Measurements from ENCODE around the gene ID2.

Gene ID2

DNA sequence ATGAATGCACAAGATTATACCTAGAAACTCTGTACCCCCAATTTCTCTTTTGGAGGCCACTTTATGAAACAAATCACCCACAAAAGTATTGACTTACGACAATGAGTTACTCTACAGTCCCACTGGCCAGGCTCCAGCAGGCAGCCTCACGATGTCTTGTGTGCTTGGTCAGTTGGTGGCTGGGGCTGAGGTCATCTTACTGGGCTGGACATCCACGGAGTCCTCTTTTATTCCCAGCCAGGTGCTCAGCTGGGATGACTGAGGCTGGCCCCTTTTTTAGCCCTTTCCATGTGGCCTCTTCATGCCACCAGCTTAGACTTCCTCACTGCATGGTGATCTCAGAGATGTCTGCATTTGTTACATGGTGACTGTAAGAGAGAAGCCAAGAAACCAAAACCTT is 8.9 kb upstream of the ID2 start (continued):
- TF ChIP-seq, protein P1, sequence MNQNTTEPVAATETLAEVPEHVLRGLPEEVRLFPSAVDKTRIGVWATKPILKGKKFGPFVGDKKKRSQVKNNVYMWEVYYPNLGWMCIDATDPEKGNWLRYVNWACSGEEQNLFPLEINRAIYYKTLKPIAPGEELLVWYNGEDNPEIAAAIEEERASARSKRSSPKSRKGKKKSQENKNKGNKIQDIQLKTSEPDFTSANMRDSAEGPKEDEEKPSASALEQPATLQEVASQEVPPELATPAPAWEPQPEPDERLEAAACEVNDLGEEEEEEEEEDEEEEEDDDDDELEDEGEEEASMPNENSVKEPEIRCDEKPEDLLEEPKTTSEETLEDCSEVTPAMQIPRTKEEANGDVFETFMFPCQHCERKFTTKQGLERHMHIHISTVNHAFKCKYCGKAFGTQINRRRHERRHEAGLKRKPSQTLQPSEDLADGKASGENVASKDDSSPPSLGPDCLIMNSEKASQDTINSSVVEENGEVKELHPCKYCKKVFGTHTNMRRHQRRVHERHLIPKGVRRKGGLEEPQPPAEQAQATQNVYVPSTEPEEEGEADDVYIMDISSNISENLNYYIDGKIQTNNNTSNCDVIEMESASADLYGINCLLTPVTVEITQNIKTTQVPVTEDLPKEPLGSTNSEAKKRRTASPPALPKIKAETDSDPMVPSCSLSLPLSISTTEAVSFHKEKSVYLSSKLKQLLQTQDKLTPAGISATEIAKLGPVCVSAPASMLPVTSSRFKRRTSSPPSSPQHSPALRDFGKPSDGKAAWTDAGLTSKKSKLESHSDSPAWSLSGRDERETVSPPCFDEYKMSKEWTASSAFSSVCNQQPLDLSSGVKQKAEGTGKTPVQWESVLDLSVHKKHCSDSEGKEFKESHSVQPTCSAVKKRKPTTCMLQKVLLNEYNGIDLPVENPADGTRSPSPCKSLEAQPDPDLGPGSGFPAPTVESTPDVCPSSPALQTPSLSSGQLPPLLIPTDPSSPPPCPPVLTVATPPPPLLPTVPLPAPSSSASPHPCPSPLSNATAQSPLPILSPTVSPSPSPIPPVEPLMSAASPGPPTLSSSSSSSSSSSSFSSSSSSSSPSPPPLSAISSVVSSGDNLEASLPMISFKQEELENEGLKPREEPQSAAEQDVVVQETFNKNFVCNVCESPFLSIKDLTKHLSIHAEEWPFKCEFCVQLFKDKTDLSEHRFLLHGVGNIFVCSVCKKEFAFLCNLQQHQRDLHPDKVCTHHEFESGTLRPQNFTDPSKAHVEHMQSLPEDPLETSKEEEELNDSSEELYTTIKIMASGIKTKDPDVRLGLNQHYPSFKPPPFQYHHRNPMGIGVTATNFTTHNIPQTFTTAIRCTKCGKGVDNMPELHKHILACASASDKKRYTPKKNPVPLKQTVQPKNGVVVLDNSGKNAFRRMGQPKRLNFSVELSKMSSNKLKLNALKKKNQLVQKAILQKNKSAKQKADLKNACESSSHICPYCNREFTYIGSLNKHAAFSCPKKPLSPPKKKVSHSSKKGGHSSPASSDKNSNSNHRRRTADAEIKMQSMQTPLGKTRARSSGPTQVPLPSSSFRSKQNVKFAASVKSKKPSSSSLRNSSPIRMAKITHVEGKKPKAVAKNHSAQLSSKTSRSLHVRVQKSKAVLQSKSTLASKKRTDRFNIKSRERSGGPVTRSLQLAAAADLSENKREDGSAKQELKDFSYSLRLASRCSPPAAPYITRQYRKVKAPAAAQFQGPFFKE (tag by site-specific recombination; IDR thresholded peaks at IDR 0.05; ENCODE audit: borderline replicate concordance): no peak
- TF ChIP-seq ZNF558 (tag by site-specific recombination; IDR thresholded peaks at IDR 0.05): no peak
- TF ChIP-seq HOXA7 (CRISPR knock-in tag; IDR thresholded peaks at IDR 0.05; ENCODE audit: borderline replicate concordance): no peak
- TF ChIP-seq YY2 (tag by site-specific recombination; IDR thresholded peaks at IDR 0.05): no peak
- no peak for TF ChIP-seq ZNF560 (tag by site-specific recombination; IDR thresholded peaks at IDR 0.05; ENCODE audit: borderline replicate concordance)
- TF ChIP-seq BCL11A (tag by site-specific recombination; IDR thresholded peaks at IDR 0.05; ENCODE audit: low read depth): no peak
- TF ChIP-seq ZNF626 (tag by site-specific recombination; IDR thresholded peaks at IDR 0.05): no peak
- TF ChIP-seq, protein P2, sequence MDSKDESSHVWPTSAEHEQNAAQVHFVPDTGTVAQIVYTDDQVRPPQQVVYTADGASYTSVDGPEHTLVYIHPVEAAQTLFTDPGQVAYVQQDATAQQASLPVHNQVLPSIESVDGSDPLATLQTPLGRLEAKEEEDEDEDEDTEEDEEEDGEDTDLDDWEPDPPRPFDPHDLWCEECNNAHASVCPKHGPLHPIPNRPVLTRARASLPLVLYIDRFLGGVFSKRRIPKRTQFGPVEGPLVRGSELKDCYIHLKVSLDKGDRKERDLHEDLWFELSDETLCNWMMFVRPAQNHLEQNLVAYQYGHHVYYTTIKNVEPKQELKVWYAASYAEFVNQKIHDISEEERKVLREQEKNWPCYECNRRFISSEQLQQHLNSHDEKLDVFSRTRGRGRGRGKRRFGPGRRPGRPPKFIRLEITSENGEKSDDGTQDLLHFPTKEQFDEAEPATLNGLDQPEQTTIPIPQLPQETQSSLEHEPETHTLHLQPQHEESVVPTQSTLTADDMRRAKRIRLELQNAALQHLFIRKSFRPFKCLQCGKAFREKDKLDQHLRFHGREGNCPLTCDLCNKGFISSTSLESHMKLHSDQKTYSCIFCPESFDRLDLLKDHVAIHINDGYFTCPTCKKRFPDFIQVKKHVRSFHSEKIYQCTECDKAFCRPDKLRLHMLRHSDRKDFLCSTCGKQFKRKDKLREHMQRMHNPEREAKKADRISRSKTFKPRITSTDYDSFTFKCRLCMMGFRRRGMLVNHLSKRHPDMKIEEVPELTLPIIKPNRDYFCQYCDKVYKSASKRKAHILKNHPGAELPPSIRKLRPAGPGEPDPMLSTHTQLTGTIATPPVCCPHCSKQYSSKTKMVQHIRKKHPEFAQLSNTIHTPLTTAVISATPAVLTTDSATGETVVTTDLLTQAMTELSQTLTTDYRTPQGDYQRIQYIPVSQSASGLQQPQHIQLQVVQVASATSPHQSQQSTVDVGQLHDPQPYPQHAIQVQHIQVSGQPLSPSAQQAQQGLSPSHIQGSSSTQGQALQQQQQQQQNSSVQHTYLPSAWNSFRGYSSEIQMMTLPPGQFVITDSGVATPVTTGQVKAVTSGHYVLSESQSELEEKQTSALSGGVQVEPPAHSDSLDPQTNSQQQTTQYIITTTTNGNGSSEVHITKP (tag by site-specific recombination; IDR thresholded peaks at IDR 0.05): no peak
- TF ChIP-seq, protein P3, sequence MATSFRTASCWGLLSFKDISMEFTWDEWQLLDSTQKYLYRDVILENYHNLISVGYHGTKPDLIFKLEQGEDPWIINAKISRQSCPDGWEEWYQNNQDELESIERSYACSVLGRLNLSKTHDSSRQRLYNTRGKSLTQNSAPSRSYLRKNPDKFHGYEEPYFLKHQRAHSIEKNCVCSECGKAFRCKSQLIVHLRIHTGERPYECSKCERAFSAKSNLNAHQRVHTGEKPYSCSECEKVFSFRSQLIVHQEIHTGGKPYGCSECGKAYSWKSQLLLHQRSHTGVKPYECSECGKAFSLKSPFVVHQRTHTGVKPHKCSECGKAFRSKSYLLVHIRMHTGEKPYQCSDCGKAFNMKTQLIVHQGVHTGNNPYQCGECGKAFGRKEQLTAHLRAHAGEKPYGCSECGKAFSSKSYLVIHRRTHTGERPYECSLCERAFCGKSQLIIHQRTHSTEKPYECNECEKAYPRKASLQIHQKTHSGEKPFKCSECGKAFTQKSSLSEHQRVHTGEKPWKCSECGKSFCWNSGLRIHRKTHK (tag by site-specific recombination; IDR thresholded peaks at IDR 0.05): no peak
- TF ChIP-seq KLF16 (tag by site-specific recombination; IDR thresholded peaks at IDR 0.05): no peak

DNA sequence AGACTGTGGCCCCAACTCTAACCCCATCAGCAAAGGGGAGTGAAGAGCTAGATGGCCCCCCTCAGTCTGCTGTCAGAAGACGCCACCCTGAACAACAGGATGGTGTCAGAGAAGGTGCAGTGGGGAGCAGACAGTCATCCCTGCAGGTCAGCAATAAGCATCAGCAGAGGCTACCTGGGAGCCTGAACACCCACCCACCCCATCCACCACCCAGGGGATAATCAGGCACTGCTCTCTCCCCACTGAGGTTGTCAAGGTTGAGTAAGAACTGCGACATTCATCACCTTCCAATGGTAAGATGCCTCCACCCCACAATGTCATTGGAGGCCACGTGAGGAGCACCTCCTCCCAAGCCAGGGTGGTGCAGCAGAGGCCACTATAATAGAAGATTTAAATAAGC is 8.5 kb upstream of the ID2 start:
- no peaks in the 10 kb centered on the region for H3K9me3 ChIP-seq (ENCODE audit: control insufficient read depth, insufficient read depth, low read depth, low read length)
- ChIA-PET CTCF (no interaction called here), POLR2A (no interaction called here)
- peaks cover 2% of the 10 kb centered on the region for H3K4me1 ChIP-seq (ENCODE audit: control insufficient read depth, insufficient read depth, low read length)
- H3K36me3 ChIP-seq (ENCODE audit: control insufficient read depth in 2 of 2, insufficient read depth in 1 of 2, low read length in 2 of 2): no peaks in the 10 kb centered on the region
- TF ChIP-seq, protein P4, sequence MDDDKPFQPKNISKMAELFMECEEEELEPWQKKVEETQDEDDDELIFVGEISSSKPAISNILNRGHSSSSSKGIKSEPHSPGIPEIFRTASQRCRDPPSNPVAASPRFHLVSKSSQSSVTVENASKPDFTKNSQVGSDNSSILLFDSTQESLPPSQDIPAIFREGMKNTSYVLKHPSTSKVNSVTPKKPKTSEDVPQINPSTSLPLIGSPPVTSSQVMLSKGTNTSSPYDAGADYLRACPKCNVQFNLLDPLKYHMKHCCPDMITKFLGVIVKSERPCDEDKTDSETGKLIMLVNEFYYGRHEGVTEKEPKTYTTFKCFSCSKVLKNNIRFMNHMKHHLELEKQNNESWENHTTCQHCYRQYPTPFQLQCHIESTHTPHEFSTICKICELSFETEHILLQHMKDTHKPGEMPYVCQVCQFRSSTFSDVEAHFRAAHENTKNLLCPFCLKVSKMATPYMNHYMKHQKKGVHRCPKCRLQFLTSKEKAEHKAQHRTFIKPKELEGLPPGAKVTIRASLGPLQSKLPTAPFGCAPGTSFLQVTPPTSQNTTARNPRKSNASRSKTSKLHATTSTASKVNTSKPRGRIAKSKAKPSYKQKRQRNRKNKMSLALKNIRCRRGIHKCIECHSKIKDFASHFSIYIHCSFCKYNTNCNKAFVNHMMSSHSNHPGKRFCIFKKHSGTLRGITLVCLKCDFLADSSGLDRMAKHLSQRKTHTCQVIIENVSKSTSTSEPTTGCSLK (tag by site-specific recombination; IDR thresholded peaks at IDR 0.05): no peak
- TF ChIP-seq ZNF266 (tag by site-specific recombination; IDR thresholded peaks at IDR 0.05; ENCODE audit: low read depth) (no peak), KLF7 (tag by site-specific recombination; IDR thresholded peaks at IDR 0.05; ENCODE audit: borderline replicate concordance) (no peak)
- TF ChIP-seq, protein P5, sequence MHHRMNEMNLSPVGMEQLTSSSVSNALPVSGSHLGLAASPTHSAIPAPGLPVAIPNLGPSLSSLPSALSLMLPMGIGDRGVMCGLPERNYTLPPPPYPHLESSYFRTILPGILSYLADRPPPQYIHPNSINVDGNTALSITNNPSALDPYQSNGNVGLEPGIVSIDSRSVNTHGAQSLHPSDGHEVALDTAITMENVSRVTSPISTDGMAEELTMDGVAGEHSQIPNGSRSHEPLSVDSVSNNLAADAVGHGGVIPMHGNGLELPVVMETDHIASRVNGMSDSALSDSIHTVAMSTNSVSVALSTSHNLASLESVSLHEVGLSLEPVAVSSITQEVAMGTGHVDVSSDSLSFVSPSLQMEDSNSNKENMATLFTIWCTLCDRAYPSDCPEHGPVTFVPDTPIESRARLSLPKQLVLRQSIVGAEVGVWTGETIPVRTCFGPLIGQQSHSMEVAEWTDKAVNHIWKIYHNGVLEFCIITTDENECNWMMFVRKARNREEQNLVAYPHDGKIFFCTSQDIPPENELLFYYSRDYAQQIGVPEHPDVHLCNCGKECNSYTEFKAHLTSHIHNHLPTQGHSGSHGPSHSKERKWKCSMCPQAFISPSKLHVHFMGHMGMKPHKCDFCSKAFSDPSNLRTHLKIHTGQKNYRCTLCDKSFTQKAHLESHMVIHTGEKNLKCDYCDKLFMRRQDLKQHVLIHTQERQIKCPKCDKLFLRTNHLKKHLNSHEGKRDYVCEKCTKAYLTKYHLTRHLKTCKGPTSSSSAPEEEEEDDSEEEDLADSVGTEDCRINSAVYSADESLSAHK (tag by site-specific recombination; IDR thresholded peaks at IDR 0.05): no peak
- H3K27ac ChIP-seq (ENCODE audit: extremely low read depth, low read depth, low read length): no peak overlapping the region
- no peak overlapping the region for H3K4me3 ChIP-seq (ENCODE audit: low read depth, low read length)
